Pons (tissue), 1 donor: ENCODE data around the gene UGCG.
"Not testable (repeated sequence)": the region's sequence is repeated elsewhere in the genome, so short reads cannot be mapped to it uniquely, and the experiment has no call there.

ENCODE experiments used
- DNase-seq: peaks from one replicate; pipeline ENCODE4 v3.0.0-alpha.2; 2016; ENCODE audit warnings: low spot score

UGCG gene

DNA sequence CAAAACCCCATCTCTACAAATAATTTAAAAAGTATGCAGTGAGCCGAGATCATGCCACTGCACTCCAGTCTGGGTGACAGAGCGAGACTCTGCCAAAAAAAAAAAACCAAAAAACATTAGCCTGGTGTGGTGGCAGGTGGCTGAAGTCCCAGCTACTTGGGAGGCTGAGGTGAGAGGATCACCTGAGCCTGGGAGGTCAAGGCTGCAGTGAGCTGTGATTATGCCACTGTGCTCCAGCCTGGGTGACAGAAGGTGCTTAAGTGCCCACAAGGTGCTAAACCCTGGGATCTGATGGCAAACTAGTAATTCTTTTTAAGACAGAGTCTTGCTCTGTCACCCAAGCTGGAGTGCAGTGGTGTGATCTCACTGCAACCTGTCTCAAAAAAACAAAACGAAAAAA is 5.7 kb upstream of the UGCG start:
- DNase-seq = not testable (repeated sequence)

GRCh38 chr9:111891910-111892499 is 4.6 kb upstream of the UGCG start:
- DNase-seq = no peak

GRCh38 chr9:111896942-111897600 is 457 bp downstream of the UGCG start:
- peak; percentile 51 for DNase-seq

- DNase-seq = peak; percentile 40
Measured at GRCh38 chr9:111897601-111898137, 1.1 kb downstream of the UGCG start.

GRCh38 chr9:111898331-111899096 is 1.9 kb downstream of the UGCG start:
- no peak for DNase-seq

GRCh38 chr9:111900151-111900857 is 3.7 kb downstream of the UGCG start:
- DNase-seq = no peak

DNA sequence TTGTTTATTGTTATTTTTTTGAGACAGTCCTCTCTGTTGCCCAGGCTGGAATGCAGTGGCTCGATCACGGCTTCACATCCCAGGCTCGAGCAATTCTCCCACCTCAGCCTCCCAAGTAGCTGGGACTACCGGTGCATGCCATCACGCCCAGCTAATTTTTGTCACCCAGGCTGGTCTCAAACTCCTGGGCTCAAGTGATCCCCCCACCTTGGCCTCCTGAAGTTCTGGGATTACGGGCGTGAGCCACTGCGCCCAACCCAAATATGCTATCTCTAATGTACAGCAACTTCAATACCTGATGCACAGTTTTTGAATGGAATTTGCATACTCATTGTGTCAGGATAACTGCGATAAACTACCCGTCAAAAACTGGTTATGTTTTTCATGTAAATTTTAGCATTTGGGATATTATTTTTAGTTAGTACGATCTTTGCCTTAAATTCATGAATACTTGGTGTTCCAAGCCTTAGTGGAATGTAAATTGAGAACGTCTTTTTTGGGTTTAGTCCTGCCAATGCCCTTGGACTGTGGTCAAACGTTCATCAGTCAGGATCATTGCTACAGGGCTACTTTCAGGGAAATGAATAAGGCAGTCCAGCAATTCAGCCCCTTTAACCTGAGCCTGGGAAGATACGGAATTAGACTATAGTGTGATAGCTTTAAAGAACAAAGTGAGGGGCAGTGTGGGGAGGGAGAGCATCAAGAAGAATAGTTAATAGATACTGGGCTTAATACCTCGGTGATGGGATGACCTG is 4.4 kb downstream of the UGCG start:
- DNase-seq = no peak

DNA sequence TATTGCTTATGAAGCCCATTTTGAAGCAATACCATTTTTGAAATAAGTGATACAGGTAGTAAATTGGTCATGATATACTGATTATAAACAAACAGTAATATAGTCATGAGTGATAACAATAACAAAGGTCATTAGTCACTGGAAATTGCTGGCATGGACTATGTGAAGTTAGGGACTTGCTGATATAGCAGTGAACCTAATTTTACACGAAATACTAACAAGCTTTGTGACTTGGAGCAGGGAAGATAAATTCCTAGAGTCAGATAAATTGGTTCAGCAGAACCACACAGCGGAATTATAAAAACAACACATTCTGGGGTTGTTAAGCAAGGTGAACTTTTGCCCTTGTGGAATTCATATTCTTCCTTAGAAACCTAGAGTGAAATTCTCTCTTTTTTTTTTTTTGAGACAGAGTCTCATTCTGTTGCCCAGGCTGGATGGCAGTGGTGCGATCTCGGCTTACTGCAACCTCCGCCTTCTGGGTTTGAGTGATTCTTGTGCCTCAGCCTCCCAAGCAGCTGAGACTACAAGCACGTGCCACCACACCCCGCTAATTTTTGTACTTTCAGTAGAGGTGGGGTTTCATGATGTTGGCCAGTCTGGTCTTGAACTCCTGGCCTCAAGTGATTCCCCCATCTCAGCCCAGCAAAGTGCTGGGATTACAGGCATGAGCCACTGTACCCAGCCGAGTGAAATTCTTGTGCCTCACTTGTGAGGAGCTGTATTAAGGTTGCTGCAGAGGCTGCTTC is 6.0 kb downstream of the UGCG start:
- no peak for DNase-seq

DNA sequence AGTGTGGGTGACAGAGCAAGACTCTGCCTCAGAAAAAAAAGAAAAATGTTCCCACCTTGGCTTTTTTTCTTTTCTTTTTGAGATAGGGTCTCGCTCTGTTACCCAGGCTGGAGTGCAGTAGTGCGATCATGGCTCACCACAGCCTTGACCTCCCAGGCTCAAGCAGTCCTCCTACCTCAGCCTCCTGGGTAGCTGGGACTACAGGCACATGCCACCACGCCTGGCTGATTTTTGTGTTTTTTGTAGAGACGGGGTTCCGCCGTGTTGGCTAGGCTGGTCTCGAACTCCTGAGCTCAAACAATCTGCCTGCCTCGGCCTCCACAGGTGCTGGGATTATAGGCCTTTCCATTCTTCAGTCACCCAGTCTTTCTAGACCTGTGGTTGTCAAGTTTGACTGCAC is 6.9 kb downstream of the UGCG start:
- not testable (repeated sequence) for DNase-seq

DNA sequence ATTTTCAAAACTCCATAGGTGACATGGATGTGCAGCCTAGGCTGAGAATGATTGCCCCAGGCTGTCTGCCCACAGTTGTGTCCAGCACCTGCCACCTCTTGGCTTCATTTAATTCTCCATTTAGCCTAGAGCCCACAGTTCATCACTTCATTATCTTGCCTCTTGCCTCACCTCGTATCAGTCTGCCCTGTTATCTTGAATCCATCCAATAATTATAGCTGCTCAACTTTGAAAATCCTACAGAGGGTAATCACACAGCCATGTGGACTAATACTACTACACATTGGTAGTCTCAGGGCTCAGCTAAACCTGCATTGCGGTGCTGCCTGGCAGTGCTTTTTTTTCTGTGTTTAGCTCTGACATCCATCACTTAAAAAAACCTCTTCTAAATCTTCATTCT is 7.4 kb downstream of the UGCG start:
- DNase-seq = no peak

DNA sequence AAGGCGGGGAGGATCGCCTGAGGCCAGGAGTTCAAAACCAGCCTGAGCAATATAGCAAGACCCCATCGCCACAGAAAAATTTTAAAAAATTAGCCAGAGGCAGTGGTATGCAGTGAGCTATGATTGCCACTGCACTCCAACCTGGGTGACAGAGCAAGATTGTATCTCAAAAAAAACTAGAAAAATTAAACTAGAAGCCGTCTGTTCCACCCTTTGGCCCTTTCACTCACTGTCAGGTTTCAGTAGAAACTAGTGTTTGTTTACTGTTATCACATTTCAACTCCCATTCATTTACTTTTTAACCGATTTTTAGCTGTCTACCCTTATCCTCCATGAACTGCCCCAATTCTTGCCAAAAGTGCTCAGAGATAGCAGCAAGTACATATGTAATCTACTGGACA is 8.3 kb downstream of the UGCG start:
- no peak for DNase-seq

DNA sequence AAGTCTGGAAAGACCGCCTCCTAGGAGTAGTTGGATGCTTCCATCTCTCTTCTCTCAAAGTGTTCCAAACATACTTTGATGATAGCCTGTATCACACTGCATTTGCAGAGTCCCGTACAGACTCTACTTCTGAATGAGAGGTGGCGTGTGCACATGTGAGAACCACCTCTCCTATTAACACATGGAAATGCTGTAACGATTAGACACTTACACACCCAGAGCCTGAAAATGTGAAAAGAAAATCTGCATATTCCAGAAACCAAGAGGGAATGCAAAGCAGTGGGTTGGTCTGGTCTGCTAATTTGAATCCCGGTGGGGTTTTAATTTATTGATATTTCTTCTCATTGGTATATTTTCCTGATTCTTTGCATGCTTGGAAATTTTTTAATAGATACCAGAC is 10.5 kb downstream of the UGCG start:
- no peak for DNase-seq

DNA sequence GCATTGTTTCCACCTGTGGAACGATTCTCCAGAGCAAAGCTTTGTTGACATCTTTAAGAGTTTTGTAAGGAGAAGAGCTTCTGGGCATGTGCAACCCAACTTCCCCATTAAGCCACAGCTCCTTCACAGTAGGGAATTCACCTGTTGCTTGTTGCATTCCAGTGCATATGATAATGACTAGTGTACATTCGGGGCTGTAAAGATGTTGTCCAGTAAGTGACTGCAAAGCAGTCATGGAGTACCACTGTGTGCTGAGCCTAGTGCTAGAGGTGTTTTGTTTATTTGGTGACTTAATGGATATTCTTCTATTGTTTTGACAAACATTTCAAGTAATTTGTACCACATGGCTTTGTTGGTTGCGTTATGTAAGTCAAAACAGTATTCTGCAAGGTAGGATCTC is 12.8 kb downstream of the UGCG start:
- DNase-seq = no peak

- no peak for DNase-seq
Measured at GRCh38 chr9:111910428-111910827, 13.8 kb downstream of the UGCG start.

GRCh38 chr9:111913159-111913558 is 16.5 kb downstream of the UGCG start:
- no peak for DNase-seq

DNA sequence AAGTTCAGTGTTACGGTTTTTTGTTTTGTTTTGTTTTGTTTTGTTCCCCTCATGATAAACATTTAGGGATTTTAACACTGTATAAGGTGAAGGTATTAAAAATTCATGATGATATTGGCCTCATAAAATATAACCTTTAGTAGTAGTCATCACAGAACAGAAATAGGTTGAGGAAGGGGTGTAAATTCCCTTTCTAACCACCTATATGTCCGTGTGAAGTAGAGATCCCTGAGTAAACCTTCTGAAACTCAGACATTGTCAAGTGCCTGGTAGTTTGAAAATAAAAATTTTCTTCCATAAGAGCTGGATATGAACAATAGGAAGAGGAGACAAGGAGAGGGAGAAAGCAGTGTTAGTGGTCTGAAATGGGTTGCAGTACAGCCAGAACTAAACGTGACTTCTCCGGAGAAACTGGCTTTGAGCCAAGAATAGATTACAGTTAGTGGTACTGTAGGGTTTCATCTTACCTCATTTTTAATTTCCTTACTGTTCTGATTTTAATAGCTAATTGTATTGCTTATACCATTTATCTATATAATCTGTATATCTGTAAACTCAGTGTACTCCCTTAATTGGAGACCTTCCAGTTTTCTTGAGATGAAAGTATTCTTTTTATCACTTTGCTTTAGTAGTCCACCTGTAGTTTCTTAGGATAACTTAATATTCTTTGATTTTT is 18.3 kb downstream of the UGCG start:
- no peak for DNase-seq

GRCh38 chr9:111915425-111915758 is 18.8 kb downstream of the UGCG start:
- no peak for DNase-seq

DNA sequence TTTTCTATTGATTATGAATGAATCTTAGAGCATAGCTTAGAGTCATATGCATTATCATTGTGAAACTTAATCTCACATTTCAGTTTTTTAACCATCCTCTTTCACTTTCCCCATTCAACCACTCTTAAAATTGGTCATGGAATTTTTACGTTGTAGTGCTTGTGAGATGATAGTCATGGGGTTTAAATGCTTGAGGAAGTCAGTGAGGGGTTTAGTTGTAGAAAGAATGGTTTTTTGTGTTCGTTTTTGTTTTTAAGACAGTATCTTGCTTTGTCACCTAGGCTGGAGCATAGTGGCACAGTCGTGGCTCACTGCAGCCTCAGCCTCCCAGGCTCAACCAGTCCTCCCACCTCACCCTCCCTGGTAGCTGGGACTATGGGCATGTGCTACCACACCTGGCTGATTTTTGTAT is 19.6 kb downstream of the UGCG start:
- DNase-seq = no peak

DNA sequence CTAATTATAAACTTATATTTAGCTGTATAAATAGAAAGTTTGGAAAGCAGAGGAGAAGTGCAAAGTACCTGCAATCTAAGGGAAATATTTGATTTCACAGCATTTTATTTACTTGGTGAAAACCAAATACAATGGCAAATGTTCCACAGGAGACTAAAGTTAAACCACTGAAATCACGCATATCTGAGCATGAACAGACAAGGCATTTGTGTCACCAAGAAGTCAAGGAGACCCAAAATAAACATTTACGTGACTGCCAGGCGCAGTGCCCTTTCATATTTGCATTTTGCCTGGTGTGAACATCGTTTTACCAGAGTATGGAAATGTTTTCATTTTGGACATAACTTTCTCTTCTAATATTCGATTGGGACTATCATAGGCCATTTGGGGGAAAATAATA is 20.6 kb downstream of the UGCG start:
- no peak for DNase-seq

- DNase-seq = no peak
Measured at GRCh38 chr9:111917980-111918379, 21.4 kb downstream of the UGCG start.

DNA sequence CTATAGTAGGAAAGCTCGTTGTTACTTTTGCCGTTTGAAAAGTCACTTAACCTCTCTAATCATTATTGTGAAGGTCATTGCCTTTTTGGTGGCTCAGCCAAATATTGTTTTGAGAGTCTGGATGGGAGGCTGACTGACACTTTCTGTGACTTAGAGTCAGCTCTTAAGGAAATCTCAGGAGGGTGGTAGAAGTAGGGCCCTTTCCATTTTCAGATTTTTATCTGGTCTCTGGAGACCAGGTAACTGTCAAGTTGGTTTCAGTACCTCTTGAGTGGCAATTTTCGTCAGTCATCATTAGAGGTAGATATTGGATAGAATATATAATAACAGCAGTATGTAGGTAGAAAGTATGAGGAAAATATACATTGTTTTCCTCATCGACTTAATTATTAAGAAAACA is 23.3 kb downstream of the UGCG start:
- DNase-seq = no peak
